GM12891 (cell line): ENCODE measurements around the gene SULT6B1.
"Not testable (repeated sequence)": the region's sequence is repeated elsewhere in the genome, so short reads cannot be mapped to it uniquely, and the experiment has no call there.

ENCODE experiments used
- DNase-seq: peaks from one replicate; pipeline ENCODE4 v3.0.0; 2011; ENCODE audit warnings: low spot score; ENCODE audit not compliant: insufficient read length
- FAIRE-seq: peaks from 2 replicates; lab custom pipeline; 2011; peaks lifted over from hg19 to GRCh38; lab: Jason Lieb, UNC
- PAX5 ChIP-seq: IDR thresholded peaks from 2 replicates; pipeline ENCODE4 v1.6.1; 2011; ENCODE audit warnings: low read length, moderate library complexity, mild to moderate bottlenecking; ENCODE audit not compliant: insufficient read depth, severe bottlenecking
- POLR2A ChIP-seq: IDR thresholded peaks from 2 replicates; pipeline ENCODE4 v1.6.1; 2011; ENCODE audit warnings: low read depth, low read length, control low read depth
- POLR2AphosphoS5 ChIP-seq: IDR thresholded peaks from 2 replicates; pipeline ENCODE4 v1.6.1; 2011; ENCODE audit warnings: low read depth, low read length, control low read depth
- POU2F2 ChIP-seq: IDR thresholded peaks from 2 replicates; pipeline ENCODE4 v1.6.1; 2011; ENCODE audit warnings: low read depth, mild to moderate bottlenecking, control low read depth, low read length, moderate library complexity
- SPI1 ChIP-seq: IDR thresholded peaks from 2 replicates; pipeline ENCODE4 v1.6.1; 2011; ENCODE audit warnings: low read depth, low read length, control low read depth
- TAF1 ChIP-seq: IDR thresholded peaks from 2 replicates; pipeline ENCODE4 v1.6.1; 2011; ENCODE audit warnings: low read depth, low read length, control low read depth

Gene SULT6B1

GRCh38 chr2:37219046-37219445 lies 30.6 kb upstream of the SULT6B1 start:
- FAIRE-seq (no peak), DNase-seq (no peak)
- TF ChIP-seq POLR2A = no peak

- FAIRE-seq (no peak), DNase-seq (no peak)
- TF ChIP-seq TAF1 (no peak), PAX5 (no peak), POLR2A (no peak), POU2F2 (no peak), POLR2AphosphoS5 (no peak), SPI1 (no peak)
Observed at GRCh38 chr2:37215250-37215649, 26.8 kb upstream of the SULT6B1 start.

DNA sequence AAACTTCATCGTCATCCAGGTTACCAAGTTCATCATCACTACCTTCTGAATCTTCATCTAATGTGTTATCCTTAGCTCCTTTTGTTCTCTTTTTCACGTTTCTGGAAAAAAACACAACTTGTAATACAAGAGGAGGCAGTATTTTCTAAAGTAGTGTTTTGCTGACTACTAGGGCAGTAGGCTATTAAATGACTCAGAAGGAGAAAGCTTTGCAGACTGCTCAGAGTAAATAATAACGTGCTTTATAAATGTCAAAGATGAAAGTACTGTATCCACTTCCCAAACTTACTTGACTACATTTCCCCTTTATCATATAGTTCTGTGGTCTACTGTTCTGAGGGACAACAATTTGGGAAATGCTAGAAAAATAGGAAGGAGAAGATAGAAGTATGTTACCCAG lies 23.5 kb upstream of the SULT6B1 start:
- no peak for TF ChIP-seq POLR2A
- TF ChIP-seq PAX5 = no peak
- TF ChIP-seq SPI1 = no peak
- no peak for TF ChIP-seq POU2F2
- no peak for TF ChIP-seq POLR2AphosphoS5
- TF ChIP-seq TAF1 = no peak
- DNase-seq = no peak
- FAIRE-seq = no peak

GRCh38 chr2:37211212-37211611 lies 22.7 kb upstream of the SULT6B1 start:
- no peak for TF ChIP-seq PAX5
- FAIRE-seq (no peak), DNase-seq (no peak)

DNA sequence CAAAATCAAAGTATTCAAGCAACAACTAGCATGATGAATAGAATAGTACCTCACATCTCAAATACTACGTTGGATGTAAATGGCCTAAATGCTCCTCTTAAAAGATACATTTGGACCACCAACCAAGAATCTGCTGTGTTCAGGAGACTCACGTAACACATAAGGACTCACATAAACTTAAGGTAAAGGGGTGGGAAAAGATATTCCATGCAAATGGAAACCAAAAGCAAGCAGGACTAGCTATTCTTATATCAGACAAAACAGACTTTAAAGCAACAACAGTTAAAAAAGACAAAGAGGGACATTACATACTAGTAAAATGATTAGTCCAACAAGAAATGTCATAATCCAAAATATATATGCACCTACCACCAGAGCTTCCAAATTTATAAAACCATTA lies 18.3 kb upstream of the SULT6B1 start:
- not testable (repeated sequence) for FAIRE-seq

GRCh38 chr2:37205689-37206341 lies 17.3 kb upstream of the SULT6B1 start:
- no peak for DNase-seq
- no peak for FAIRE-seq
- TF ChIP-seq POLR2A (no peak), POLR2AphosphoS5 (no peak), POU2F2 (no peak), TAF1 (no peak), PAX5 (no peak), SPI1 (no peak)

More for the DNA sequence above, 18.3 kb upstream of the SULT6B1 start:
- not testable (repeated sequence) for DNase-seq

DNA sequence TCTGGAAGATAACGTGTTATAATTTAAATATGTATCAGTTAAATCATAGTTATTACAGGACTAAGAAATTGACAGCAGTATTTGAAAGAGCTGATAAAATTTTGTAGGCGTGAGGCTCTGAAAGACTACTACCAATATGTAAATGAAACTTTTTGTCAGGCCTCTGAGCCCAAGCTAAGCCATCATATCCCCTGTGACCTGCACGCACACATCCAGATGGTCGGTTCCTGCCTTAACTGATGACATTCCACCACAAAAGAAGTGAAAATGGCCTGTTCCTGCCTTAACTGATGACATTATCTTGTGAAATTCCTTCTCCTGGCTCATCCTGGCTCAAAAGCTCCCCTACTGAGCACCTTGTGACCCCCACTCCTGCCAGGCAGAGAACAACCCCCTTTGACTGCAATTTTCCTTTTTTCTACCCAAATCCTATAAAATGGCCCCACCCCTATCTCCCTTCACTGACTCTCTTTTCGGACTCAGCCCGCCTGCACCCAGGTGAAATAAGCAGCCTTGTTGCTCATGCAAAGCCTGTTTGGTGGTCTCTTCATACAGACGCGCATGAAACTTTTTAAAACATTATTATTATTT lies 16.7 kb upstream of the SULT6B1 start:
- DNase-seq, FAIRE-seq: not testable (repeated sequence)

- FAIRE-seq (no peak), DNase-seq (no peak)
- TF ChIP-seq POU2F2 = no peak
- no peak for TF ChIP-seq TAF1
- TF ChIP-seq SPI1 = no peak
- TF ChIP-seq POLR2AphosphoS5 = no peak
- TF ChIP-seq POLR2A = no peak
- no peak for TF ChIP-seq PAX5
Observed at GRCh38 chr2:37203708-37204107, 15.2 kb upstream of the SULT6B1 start.

GRCh38 chr2:37201766-37202165 lies 13.3 kb upstream of the SULT6B1 start:
- FAIRE-seq (no peak), DNase-seq (no peak)
- TF ChIP-seq POLR2A (no peak), TAF1 (no peak), PAX5 (no peak), POU2F2 (no peak), POLR2AphosphoS5 (no peak), SPI1 (no peak)

DNA sequence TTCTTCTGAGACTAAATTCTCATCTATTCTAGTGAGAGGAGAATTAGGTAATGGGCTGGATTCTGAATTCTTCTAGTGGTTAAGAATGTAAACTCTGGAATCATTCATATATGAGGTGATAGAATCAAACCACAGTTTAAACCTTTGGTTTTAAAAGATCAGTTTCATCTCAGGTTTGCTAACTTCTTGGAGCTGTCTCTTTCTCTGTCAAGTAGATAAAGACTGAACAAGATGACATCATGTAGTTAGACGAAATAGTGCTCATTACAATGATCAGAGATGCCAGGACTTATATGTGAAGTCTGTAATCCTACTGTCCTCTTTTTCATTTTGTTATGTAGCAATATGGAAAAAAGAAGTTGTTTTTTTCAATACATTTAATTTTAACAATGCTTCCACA lies 12.7 kb upstream of the SULT6B1 start:
- FAIRE-seq (no peak), DNase-seq (no peak)
- no peak for TF ChIP-seq SPI1
- no peak for TF ChIP-seq POLR2A
- no peak for TF ChIP-seq PAX5
- TF ChIP-seq POLR2AphosphoS5 = no peak
- no peak for TF ChIP-seq POU2F2
- TF ChIP-seq TAF1 = no peak

- DNase-seq = no peak
- TF ChIP-seq POLR2AphosphoS5 = no peak
- no peak for TF ChIP-seq POLR2A
- TF ChIP-seq TAF1 = no peak
- no peak for TF ChIP-seq PAX5
- no peak for TF ChIP-seq SPI1
- TF ChIP-seq POU2F2 = no peak
Observed at GRCh38 chr2:37198681-37199065, 10.2 kb upstream of the SULT6B1 start.

More at GRCh38 chr2:37198681-37199065, 10.2 kb upstream of the SULT6B1 start:
- no peak for FAIRE-seq
